ENCODE results near the gene PRR20B. TPM values are rescaled to one million over a fixed set of nuclear protein-coding genes. Genes with fewer than 3 reads are reported as not detected.

PRR20B gene
- total RNA-seq, 1 experiment from 2014 or later, result not detected

Other genes starting within 250 kb of the PRR20B start
- gene PRR20A, start 6.6 kb upstream of the PRR20B start, total RNA-seq (2021), result not detected in 3 replicates
- gene PRR20C, start 6.6 kb downstream of the PRR20B start, total RNA-seq (2021), result not detected in 3 replicates
- gene PRR20D, start 13.1 kb downstream of the PRR20B start, total RNA-seq (2021), result not detected in 3 replicates
- gene PRR20E, start 19.7 kb downstream of the PRR20B start, total RNA-seq (2021), result not detected in 3 replicates